ENCODE measurements around the gene GFER. TPM values are rescaled to one million over a fixed set of nuclear protein-coding genes. Genes with fewer than 3 reads are reported as not detected.

Gene GFER
- total and polyA plus RNA-seq, 9 of the 15 experiments (the other 6 are each of a cell fraction or from before 2014, with no cell fraction given) = 4.3 to 53.7 (median 19.8) TPM

DNA sequence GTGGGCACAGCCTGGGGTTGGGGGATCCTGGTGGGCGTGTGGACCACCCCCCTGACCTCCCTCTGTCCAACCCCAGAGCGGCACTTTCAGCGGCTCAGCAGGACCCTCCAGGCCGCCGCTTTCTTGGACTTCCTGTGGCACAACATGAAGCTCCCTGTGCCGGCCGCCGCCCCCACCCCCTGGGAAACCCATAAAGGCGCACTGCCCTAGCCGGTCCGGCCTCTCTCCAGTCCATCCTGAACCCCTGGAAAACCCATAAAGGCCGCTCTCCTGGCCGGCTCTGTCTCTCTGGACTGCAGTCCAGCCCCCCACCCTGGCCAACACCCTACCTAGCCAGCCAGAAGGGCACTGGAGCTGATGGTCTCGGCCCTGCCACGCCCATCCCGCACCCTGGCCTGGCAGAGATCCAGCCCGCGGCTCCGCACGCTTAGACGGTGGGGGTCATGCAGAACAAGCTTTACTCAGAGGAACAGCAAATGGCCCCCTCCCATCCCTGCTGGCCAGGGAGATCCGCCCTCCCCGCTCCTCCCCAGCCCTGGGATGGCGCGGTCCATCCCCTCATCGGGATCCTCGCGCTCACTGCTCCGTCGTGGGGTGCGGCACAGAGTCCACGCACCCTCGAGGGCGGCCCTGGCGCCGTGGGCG, 5.4 kb upstream of the GFER start:
- ATAC-seq = no peak
- Histone ChIP-seq H3K4me2 (ENCODE audit: insufficient read depth, low read length) (no peak overlapping the region), H4K20me1 (replicated peaks; ENCODE audit: control insufficient read depth, insufficient read depth, low read length) (no peaks in the 10 kb centered on the region), H3K4me1 (replicated peaks in 1 of 2; ENCODE audit: control insufficient read depth in 2 of 2, insufficient read depth in 2 of 2, low read length in 2 of 2) (peaks cover 0 to 84% of the 10 kb centered on the region in 2 experiments; a peak in 2 of 5 replicates), H3K9me1 (ENCODE audit: control insufficient read depth, insufficient read depth, low read length) (no peaks in the 10 kb centered on the region), H3K4me3 (no peak overlapping the region), H3K79me2 (ENCODE audit: control insufficient read depth, insufficient read depth, low read length) (peaks cover 9% of the 10 kb centered on the region; the same call in 2 of the 3 replicates), H3K27me3 (ENCODE audit: control insufficient read depth in 2 of 2, insufficient read depth in 2 of 2, low read length in 2 of 2) (no peaks in the 10 kb centered on the region), H3K9me3 (replicated peaks; ENCODE audit: control insufficient read depth, insufficient read depth, low read depth, low read length) (no peaks in the 10 kb centered on the region), H3K27ac (ENCODE audit: extremely low read depth, low read depth, low read length) (no peak overlapping the region), H3K36me3 (ENCODE audit: control insufficient read depth, insufficient read depth, low read length) (peaks cover 59% of the 10 kb centered on the region; the same call in 2 of the 3 replicates), H3K9ac (ENCODE audit: insufficient read depth in 1 of 2, low read depth in 2 of 2, low read length in 2 of 2) (no peak overlapping the region), H2AFZ (ENCODE audit: low read depth, low read length) (no peak overlapping the region)
- in situ Hi-C loops (cut with MboI) (no loop called here), intact Hi-C loops (cut with micrococcal nuclease) (no loop called here)
- no peak for FAIRE-seq
- POLR2A ChIA-PET = interaction anchor here (0.6 to 2.7 kb wide), 4 partner anchors 10 to 35 kb away, joined by 3 to 30 read pairs (median 4); partner anchors contain the start of gene RPS2
- WGBS (ENCODE audit: insufficient coverage, low coverage, missing lambda C conversion rate) = 96% methylated on average over 17 of the region's 37 CpGs
- CTCF ChIA-PET (ENCODE audit: low intra/inter-chr PET ratio) = no interaction called here
- peak in 1 of 4 experiments; percentile 33 for DNase-seq (ENCODE audit: extremely low read depth in 1 of 4, low spot score in 3 of 4)
- BruUV-seq (replicated peaks) = no TSS peak
- TF ChIP-seq PHF20 (IDR thresholded peaks at IDR 0.05; ENCODE audit: partially characterized antibody) = no peak
- TF ChIP-seq SRF (CRISPR knock-in tag; IDR thresholded peaks at IDR 0.05) = no peak
- TF ChIP-seq POLR2A (conservative IDR thresholded peaks at IDR 0.05) = no peak
- TF ChIP-seq SMARCA4 (IDR thresholded peaks at IDR 0.05) = no peak
- peak; percentile 33; the same call in 1 of the 2 replicates for TF ChIP-seq NFIC (IDR thresholded peaks at IDR 0.05)
- no peak for TF ChIP-seq MNT (conservative IDR thresholded peaks at IDR 0.05)
- TF ChIP-seq, protein P1, sequence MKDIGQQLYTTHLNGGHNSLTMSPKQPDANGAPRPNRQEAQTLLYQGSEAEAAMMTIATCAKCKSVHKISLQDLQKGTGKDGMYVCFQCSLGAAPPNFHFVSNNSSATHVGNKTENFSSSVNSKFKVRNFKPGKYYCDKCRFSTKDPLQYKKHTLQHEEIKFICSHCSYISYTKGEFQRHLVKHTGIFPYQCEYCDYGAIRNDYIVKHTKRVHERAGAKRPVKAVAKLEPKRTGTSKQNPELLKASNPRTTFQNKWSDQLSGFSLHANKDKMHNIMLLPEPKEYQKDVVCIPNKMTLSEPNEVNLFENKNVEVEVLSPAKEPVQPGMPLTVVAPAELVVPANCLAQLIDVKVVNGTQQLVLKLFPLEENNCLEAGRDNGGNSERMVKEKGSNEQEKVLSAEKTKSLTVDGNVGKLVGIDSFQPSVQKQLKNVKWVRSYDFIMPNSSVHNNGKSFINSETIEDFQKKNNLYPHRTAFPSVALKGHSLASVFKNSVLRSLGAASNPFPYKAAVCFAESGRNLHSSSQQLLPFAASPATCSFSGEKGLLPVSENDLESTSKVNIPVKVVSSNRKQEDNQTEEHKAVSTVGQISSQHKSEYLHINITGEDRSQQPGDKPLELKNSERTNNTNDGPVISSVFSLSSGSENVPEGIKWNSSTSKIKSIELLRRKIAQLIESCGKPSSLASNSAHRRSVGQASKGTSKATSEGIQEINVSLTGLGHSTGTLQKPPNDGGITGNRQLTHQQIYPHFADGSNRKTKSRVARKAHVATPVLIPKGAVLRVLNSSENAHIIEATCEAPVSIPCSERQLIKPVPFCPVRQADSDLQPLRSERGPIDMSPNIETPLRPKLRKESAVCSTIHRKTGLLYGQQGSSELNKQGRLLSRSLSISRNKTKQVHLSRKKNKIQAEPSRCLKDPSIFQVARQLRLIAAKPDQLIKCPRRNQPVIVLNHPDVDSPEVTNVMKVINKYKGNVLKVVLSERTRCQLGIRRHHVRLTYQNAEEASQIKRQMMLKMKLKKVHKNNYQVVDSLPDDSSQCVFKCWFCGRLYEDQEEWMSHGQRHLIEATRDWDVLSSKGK (CRISPR knock-in tag; IDR thresholded peaks at IDR 0.05) = no peak
- no peak for TF ChIP-seq GTF3C2 (IDR thresholded peaks at IDR 0.05; ENCODE audit: borderline replicate concordance, extremely low read depth, insufficient read length)
